Mesenchymal stem cell (in vitro differentiated cells and primary cell): ENCODE measurements around the gene DLGAP1.

Experiments
- DNase-seq: peaks from one replicate; pipeline ENCODE4 v3.0.0-alpha.2; 2013
- H2AFZ ChIP-seq: one replicate; pipeline ENCODE4 v1.6.1; 2013; ENCODE audit warnings: low read depth, mild to moderate bottlenecking, control low read depth, inconsistent platforms, low read length, moderate library complexity
- H2AK5ac ChIP-seq: 2 replicates; pipeline ENCODE4 v1.6.1; 2013; ENCODE audit warnings: low read length, moderate library complexity, mild to moderate bottlenecking, inconsistent platforms; ENCODE audit not compliant: severe bottlenecking
- H2BK120ac ChIP-seq: one replicate; pipeline ENCODE4 v1.6.1; 2013; ENCODE audit warnings: low read depth, mild to moderate bottlenecking, inconsistent platforms, low read length, moderate library complexity
- H2BK12ac ChIP-seq, 2 experiments: one replicate each; pipeline ENCODE4 v1.6.1; 2013; ENCODE audit warnings: inconsistent platforms in 2 of 2, low read length in 2 of 2, mild to moderate bottlenecking in 2 of 2, moderate library complexity in 2 of 2, control low read depth in 1 of 2
- H2BK15ac ChIP-seq: one replicate; pipeline ENCODE4 v1.6.1; 2013; ENCODE audit warnings: mild to moderate bottlenecking, low read depth, inconsistent platforms; ENCODE audit not compliant: poor library complexity, severe bottlenecking
- H2BK5ac ChIP-seq: 2 replicates; pipeline ENCODE4 v1.6.1; 2013; ENCODE audit warnings: low read depth, mild to moderate bottlenecking, low read length, control low read depth, inconsistent platforms; ENCODE audit not compliant: poor library complexity, severe bottlenecking
- H3K14ac ChIP-seq, 2 experiments: one replicate each; pipeline ENCODE4 v1.6.1; 2013; ENCODE audit warnings: inconsistent platforms in 2 of 2, low read length in 2 of 2, control low read depth in 1 of 2, mild to moderate bottlenecking in 1 of 2, moderate library complexity in 1 of 2
- H3K18ac ChIP-seq, 2 experiments: one replicate each; pipeline ENCODE4 v1.6.1; 2013; ENCODE audit warnings: inconsistent platforms in 2 of 2, low read length in 2 of 2, control low read depth in 1 of 2, low read depth in 1 of 2, mild to moderate bottlenecking in 1 of 2
- H3K23ac ChIP-seq, 2 experiments: one replicate each; pipeline ENCODE4 v1.6.1; 2013; ENCODE audit warnings: inconsistent platforms in 2 of 2, low read length in 2 of 2, mild to moderate bottlenecking in 2 of 2, moderate library complexity in 2 of 2, control low read depth in 1 of 2
- H3K27ac ChIP-seq: 2 replicates; pipeline ENCODE4 v1.5.1; 2013; ENCODE audit warnings: mild to moderate bottlenecking, moderate library complexity, low read length, control low read depth, inconsistent platforms; ENCODE audit not compliant: poor library complexity, severe bottlenecking
- H3K27me3 ChIP-seq, 2 experiments: 2 replicates each; pipeline versions ENCODE4 v1.6.1 to v1.7.0; 2013; ENCODE audit warnings: low read length in 2 of 2, mild to moderate bottlenecking in 2 of 2, moderate library complexity in 2 of 2, control low read depth in 1 of 2, inconsistent platforms in 1 of 2; ENCODE audit not compliant: control insufficient read depth in 1 of 2, insufficient read depth in 1 of 2
- H3K36me3 ChIP-seq, 2 experiments: 2 replicates each; pipeline versions ENCODE4 v1.6.1 to v1.7.0; 2013; ENCODE audit warnings: low read length in 2 of 2, control low read depth in 1 of 2, inconsistent platforms in 1 of 2, low read depth in 1 of 2, mild to moderate bottlenecking in 1 of 2; ENCODE audit not compliant: insufficient read depth in 2 of 2, control insufficient read depth in 1 of 2
- H3K4ac ChIP-seq, 2 experiments: one replicate each; pipeline ENCODE4 v1.6.1; 2013; ENCODE audit warnings: inconsistent platforms in 2 of 2, low read length in 2 of 2, mild to moderate bottlenecking in 2 of 2, moderate library complexity in 2 of 2, control low read depth in 1 of 2, low read depth in 1 of 2
- H3K4me1 ChIP-seq: 2 replicates; pipeline ENCODE4 v1.6.1; 2013; ENCODE audit warnings: low read depth, low read length, control low read depth; ENCODE audit not compliant: control insufficient read depth, insufficient read depth
- H3K4me2 ChIP-seq: 2 replicates; pipeline ENCODE4 v1.6.1; 2013; ENCODE audit warnings: low read length, mild to moderate bottlenecking, inconsistent platforms; ENCODE audit not compliant: poor library complexity, severe bottlenecking
- H3K4me3 ChIP-seq, 2 experiments: 2 replicates each; pipeline versions ENCODE4 v1.5.1 to v1.7.0; 2013; ENCODE audit warnings: low read length in 2 of 2, mild to moderate bottlenecking in 2 of 2, control low read depth in 1 of 2, low read depth in 1 of 2; ENCODE audit not compliant: insufficient read depth in 1 of 2
- H3K79me1 ChIP-seq: replicated peaks from 2 replicates; pipeline ENCODE4 v1.6.1; 2013; ENCODE audit warnings: mild to moderate bottlenecking, control low read depth, low read length, inconsistent platforms; ENCODE audit not compliant: poor library complexity, severe bottlenecking
- H3K9ac ChIP-seq: 2 replicates; pipeline ENCODE4 v1.7.0; 2013; ENCODE audit warnings: mild to moderate bottlenecking, low read length, moderate library complexity
- H3K9me3 ChIP-seq: 2 replicates; pipeline ENCODE4 v1.7.0; 2013; ENCODE audit warnings: mild to moderate bottlenecking, low read length; ENCODE audit not compliant: control insufficient read depth
- H4K8ac ChIP-seq: one replicate; pipeline ENCODE4 v1.6.1; 2013; ENCODE audit warnings: inconsistent platforms, mild to moderate bottlenecking, low read length, moderate library complexity
- H4K91ac ChIP-seq: one replicate; pipeline ENCODE4 v1.6.1; 2013; ENCODE audit warnings: mild to moderate bottlenecking, low read length, inconsistent platforms
- WGBS: methylation state at CpG from one replicate; pipeline ENCODE4 v1.1.7; 2013; ENCODE audit warnings: mixed read lengths; 5-methylcytosine and 5-hydroxymethylcytosine counted together

The DLGAP1 gene

GRCh38 chr18:4284528-4284927 is 170.6 kb downstream of the DLGAP1 start:
- H3K36me3 ChIP-seq: no peaks in the 10 kb centered on the region
- no peak overlapping the region for H3K4me3 ChIP-seq
- no peak overlapping the region for H2BK15ac ChIP-seq
- H2BK5ac ChIP-seq: no peak overlapping the region
- H2BK120ac ChIP-seq: no peak overlapping the region
- no peaks in the 10 kb centered on the region for H3K79me1 ChIP-seq
- H4K8ac ChIP-seq: no peak overlapping the region
- H2AK5ac ChIP-seq: no peak overlapping the region
- no peaks in the 10 kb centered on the region for H3K27me3 ChIP-seq
- DNase-seq: no peak
- H3K23ac ChIP-seq: no peak overlapping the region
- no peak overlapping the region for H3K4ac ChIP-seq
- no peak overlapping the region for H3K14ac ChIP-seq
- no peaks in the 10 kb centered on the region for H3K9me3 ChIP-seq
- H3K18ac ChIP-seq: no peak overlapping the region
- no peak overlapping the region for H3K9ac ChIP-seq
- no peak overlapping the region for H2BK12ac ChIP-seq
- H2AFZ ChIP-seq: no peak overlapping the region
- no peak overlapping the region for H4K91ac ChIP-seq
- no peak overlapping the region for H3K4me2 ChIP-seq
- no peak overlapping the region for H3K27ac ChIP-seq
- WGBS: 77% methylated on average over 2 of the region's 2 CpGs
- no peaks in the 10 kb centered on the region for H3K4me1 ChIP-seq

GRCh38 chr18:4283746-4284291 is 171.3 kb downstream of the DLGAP1 start:
- Histone ChIP-seq H3K27me3 (no peaks in the 10 kb centered on the region), H3K23ac (no peak overlapping the region), H3K4me3 (no peak overlapping the region), H2BK120ac (no peak overlapping the region), H3K4me2 (no peak overlapping the region), H2BK15ac (no peak overlapping the region), H3K18ac (no peak overlapping the region), H2AK5ac (no peak overlapping the region), H2BK5ac (no peak overlapping the region), H3K4ac (no peak overlapping the region), H2BK12ac (no peak overlapping the region), H3K27ac (no peak overlapping the region), H4K8ac (no peak overlapping the region), H2AFZ (no peak overlapping the region), H3K79me1 (no peaks in the 10 kb centered on the region), H3K36me3 (no peaks in the 10 kb centered on the region), H4K91ac (no peak overlapping the region), H3K14ac (no peak overlapping the region), H3K4me1 (no peaks in the 10 kb centered on the region), H3K9me3 (no peaks in the 10 kb centered on the region), H3K9ac (no peak overlapping the region)
- 70% methylated on average over 3 of the region's 4 CpGs for WGBS
- DNase-seq: no peak

- H2BK12ac ChIP-seq: no peak overlapping the region
- 56% methylated on average over 3 of the region's 3 CpGs for WGBS
- H4K8ac ChIP-seq: no peak overlapping the region
These were observed 172.2 kb downstream of the DLGAP1 start for GRCh38 chr18:4282954-4283353.

GRCh38 chr18:4276953-4277585 is 178.0 kb downstream of the DLGAP1 start:
- Histone ChIP-seq H3K27me3 (no peaks in the 10 kb centered on the region), H3K23ac (no peak overlapping the region), H3K4me2 (no peak overlapping the region), H2BK5ac (no peak overlapping the region), H3K14ac (no peak overlapping the region), H3K27ac (no peak overlapping the region), H3K4me3 (no peak overlapping the region), H4K91ac (no peak overlapping the region), H4K8ac (no peak overlapping the region), H3K79me1 (no peaks in the 10 kb centered on the region), H2AFZ (no peak overlapping the region), H3K4me1 (no peaks in the 10 kb centered on the region), H2AK5ac (no peak overlapping the region), H2BK12ac (no peak overlapping the region), H3K9me3 (no peaks in the 10 kb centered on the region), H3K36me3 (no peaks in the 10 kb centered on the region), H3K18ac (no peak overlapping the region), H2BK120ac (no peak overlapping the region), H2BK15ac (no peak overlapping the region), H3K9ac (no peak overlapping the region), H3K4ac (no peak overlapping the region)
- no peak for DNase-seq
- WGBS: 86% methylated on average over 4 of the region's 5 CpGs

More at GRCh38 chr18:4282954-4283353, 172.2 kb downstream of the DLGAP1 start:
- Histone ChIP-seq H3K14ac (no peak overlapping the region), H2BK5ac (no peak overlapping the region), H3K9ac (no peak overlapping the region), H3K9me3 (no peaks in the 10 kb centered on the region), H3K4me1 (no peaks in the 10 kb centered on the region), H3K4ac (no peak overlapping the region), H3K4me3 (no peak overlapping the region), H3K23ac (no peak overlapping the region), H2BK120ac (no peak overlapping the region), H2AFZ (no peak overlapping the region), H3K18ac (no peak overlapping the region), H3K27ac (no peak overlapping the region), H2BK15ac (no peak overlapping the region), H3K79me1 (no peaks in the 10 kb centered on the region), H3K4me2 (no peak overlapping the region), H4K91ac (no peak overlapping the region), H3K27me3 (no peaks in the 10 kb centered on the region), H3K36me3 (no peaks in the 10 kb centered on the region), H2AK5ac (no peak overlapping the region)
- no peak for DNase-seq
